GM21447 (cell line): ENCODE results near the gene CXCL5.
"Not testable (repeated sequence)": the region's sequence is repeated elsewhere in the genome, so short reads cannot be mapped to it uniquely, and the experiment has no call there.

Experiments
- ATAC-seq: cut with Tn5 transposase; IDR thresholded peaks from one replicate; pipeline ENCODE4 v1.9.1; 2021; ENCODE audit not compliant: unreplicated experiment

CXCL5 gene

GRCh38 chr4:73974352-73974751, 24.1 kb downstream of the CXCL5 start:
- no peak for ATAC-seq

GRCh38 chr4:73970945-73971344, 27.5 kb downstream of the CXCL5 start:
- ATAC-seq: no peak

GRCh38 chr4:73970011-73970410, 28.5 kb downstream of the CXCL5 start:
- no peak for ATAC-seq

- ATAC-seq: no peak
Observed at GRCh38 chr4:73967866-73968265, 30.6 kb downstream of the CXCL5 start.

GRCh38 chr4:73964862-73965611, 33.4 kb downstream of the CXCL5 start:
- no peak for ATAC-seq

GRCh38 chr4:73962724-73963123, 35.8 kb downstream of the CXCL5 start:
- ATAC-seq: no peak

- not testable (repeated sequence) for ATAC-seq
Observed at GRCh38 chr4:73959041-73959440, 39.4 kb downstream of the CXCL5 start.

GRCh38 chr4:73952352-73952751, 46.1 kb downstream of the CXCL5 start:
- ATAC-seq: no peak

- ATAC-seq: not testable (repeated sequence)
Observed at GRCh38 chr4:73950376-73950920, 48.0 kb downstream of the CXCL5 start.

GRCh38 chr4:73948990-73949706, 49.3 kb downstream of the CXCL5 start:
- ATAC-seq: no peak

- ATAC-seq: no peak
Observed at GRCh38 chr4:73948291-73948690, 50.2 kb downstream of the CXCL5 start.

GRCh38 chr4:73947239-73947985, 51.1 kb downstream of the CXCL5 start:
- ATAC-seq: no peak

GRCh38 chr4:73945674-73946449, 52.6 kb downstream of the CXCL5 start:
- no peak for ATAC-seq
